Ectodermal cell (in vitro differentiated cells): ENCODE data around the gene SLC36A3.
"Not testable (repeated sequence)": the region's sequence is repeated elsewhere in the genome, so short reads cannot be mapped to it uniquely, and the experiment has no call there.

Experiments
- H3K27ac ChIP-seq: 2 replicates; pipeline ENCODE4 v1.7.0; 2013; ENCODE audit warnings: mild to moderate bottlenecking, low read depth, low read length; ENCODE audit not compliant: insufficient read depth, poor library complexity, severe bottlenecking
- H3K27me3 ChIP-seq: 2 replicates; pipeline ENCODE4 v1.7.0; 2013; ENCODE audit warnings: mild to moderate bottlenecking, low read length; ENCODE audit not compliant: insufficient read depth, control insufficient read depth, poor library complexity, severe bottlenecking
- H3K36me3 ChIP-seq: one replicate; pipeline ENCODE4 v1.7.0; 2013; ENCODE audit warnings: low read length; ENCODE audit not compliant: control insufficient read depth, insufficient read depth
- H3K4me1 ChIP-seq: one replicate; pipeline ENCODE4 v1.7.0; 2013; ENCODE audit warnings: low read length; ENCODE audit not compliant: control insufficient read depth, insufficient read depth
- H3K4me3 ChIP-seq: 2 replicates; pipeline ENCODE4 v1.7.0; 2013; ENCODE audit warnings: low read depth, low read length, control low read depth; ENCODE audit not compliant: insufficient read depth
- H3K9me3 ChIP-seq: 2 replicates; pipeline ENCODE4 v1.7.0; 2013; ENCODE audit warnings: mild to moderate bottlenecking, low read length, moderate library complexity; ENCODE audit not compliant: control insufficient read depth
- whole genome bisulfite sequencing, 2 experiments: methylation state at CpG; one replicate each; pipeline ENCODE4 v1.1.7; 2013; ENCODE audit warnings: missing lambda C conversion rate in 2 of 2; 5-methylcytosine and 5-hydroxymethylcytosine counted together

The SLC36A3 gene

DNA sequence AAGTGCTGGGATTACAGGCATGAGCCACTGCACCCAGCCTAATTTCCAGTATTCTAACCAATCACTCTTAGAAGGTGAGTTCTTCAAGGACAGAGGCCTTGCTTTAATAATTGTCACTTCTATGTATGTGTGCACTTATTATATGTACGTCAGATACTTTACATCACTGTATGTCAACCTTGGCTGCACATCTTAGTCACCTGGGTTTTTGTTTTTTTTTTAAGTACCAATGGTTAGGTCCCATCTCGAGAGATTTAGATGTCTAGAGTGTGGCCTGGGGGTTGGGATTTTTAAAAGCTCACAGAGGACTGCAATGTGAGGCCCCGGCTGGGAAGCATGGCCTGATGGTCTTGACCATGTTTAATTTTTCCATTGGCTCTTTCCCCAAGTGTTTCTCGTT is 60.4 kb downstream of the SLC36A3 start:
- no peaks in the 10 kb centered on the region for H3K9me3 ChIP-seq
- 90 to 92% methylated on average over 4 of the region's 4 CpGs for WGBS, 2 experiments
- H3K4me1 ChIP-seq, result no peaks in the 10 kb centered on the region
- no peak overlapping the region for H3K4me3 ChIP-seq
- H3K27ac ChIP-seq, result no peak overlapping the region
- H3K36me3 ChIP-seq, result no peaks in the 10 kb centered on the region
- H3K27me3 ChIP-seq, result no peaks in the 10 kb centered on the region

- Histone ChIP-seq H3K36me3 (no peaks in the 10 kb centered on the region), H3K27ac (no peak overlapping the region), H3K27me3 (no peaks in the 10 kb centered on the region), H3K4me3 (no peak overlapping the region), H3K4me1 (no peaks in the 10 kb centered on the region), H3K9me3 (no peaks in the 10 kb centered on the region)
- 93 to 95% methylated on average over 2 of the region's 2 CpGs for WGBS, 2 experiments
Measured at GRCh38 chr5:151240924-151241635, 62.5 kb downstream of the SLC36A3 start.

DNA sequence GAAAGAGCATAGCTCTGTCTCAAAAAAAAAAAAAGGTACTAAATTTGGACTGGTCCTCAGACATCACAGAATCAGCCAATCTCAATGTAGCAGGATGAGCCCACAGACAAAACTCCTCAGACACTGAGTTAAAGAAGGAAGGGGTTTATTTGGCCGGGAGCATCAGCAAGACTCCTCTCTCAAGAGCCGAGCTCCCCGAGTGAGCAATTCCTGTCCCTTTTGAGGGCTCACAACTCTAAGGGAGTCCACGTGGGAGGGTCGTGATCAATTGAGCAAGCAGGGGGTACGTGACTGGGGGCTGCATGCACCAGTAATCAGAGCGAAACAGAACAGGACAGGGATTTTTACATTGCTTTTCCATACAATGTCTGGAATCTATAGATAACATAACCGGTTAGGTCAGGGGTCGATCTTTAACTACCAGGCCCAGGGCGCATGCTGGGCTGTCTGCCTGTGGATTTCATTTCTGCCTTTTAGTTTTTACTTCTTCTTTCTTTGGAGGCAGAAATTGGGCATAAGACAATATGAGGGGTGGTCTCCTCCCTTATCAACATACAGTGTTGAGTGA is 63.2 kb downstream of the SLC36A3 start:
- H3K27ac ChIP-seq, H3K9me3 ChIP-seq, H3K36me3 ChIP-seq, H3K27me3 ChIP-seq, H3K4me1 ChIP-seq, H3K4me3 ChIP-seq: not testable (repeated sequence)
- 92 to 93% methylated on average over 10 of the region's 10 CpGs for WGBS, 2 experiments

DNA sequence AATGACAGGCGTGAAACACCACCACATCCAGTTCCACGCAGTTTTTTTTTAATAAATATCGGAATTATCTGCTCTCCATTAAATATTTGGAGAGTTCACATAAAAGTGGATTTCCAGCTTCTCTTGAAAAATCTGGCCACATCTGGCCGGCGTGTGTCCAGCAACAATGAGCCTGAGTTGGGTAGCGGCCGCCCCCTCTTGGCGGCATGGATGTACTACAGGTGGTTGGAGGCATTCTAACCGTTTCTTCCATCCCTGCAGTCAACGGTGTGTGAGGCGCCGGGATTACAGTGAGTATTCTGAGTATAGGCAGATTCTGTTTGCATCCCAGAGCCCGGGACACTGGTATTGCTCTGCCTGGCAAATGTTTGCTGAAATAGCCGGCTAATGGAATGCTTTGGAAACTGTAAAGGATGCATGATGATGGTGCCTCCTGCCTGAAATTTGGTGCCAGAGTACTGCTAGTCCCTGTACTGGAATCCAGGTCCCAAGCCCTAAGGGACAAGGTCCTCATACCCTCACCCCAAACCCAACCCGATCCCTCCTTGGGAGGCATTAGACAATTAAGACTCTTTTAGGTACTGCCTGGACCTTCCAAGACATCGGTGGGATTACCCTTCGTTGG is 64.2 kb downstream of the SLC36A3 start:
- Histone ChIP-seq H3K4me1 (no peaks in the 10 kb centered on the region), H3K27me3 (no peaks in the 10 kb centered on the region), H3K9me3 (no peaks in the 10 kb centered on the region), H3K4me3 (no peak overlapping the region), H3K36me3 (no peaks in the 10 kb centered on the region), H3K27ac (no peak overlapping the region)
- 36 to 37% methylated on average over 17 of the region's 17 CpGs for WGBS, 2 experiments

DNA sequence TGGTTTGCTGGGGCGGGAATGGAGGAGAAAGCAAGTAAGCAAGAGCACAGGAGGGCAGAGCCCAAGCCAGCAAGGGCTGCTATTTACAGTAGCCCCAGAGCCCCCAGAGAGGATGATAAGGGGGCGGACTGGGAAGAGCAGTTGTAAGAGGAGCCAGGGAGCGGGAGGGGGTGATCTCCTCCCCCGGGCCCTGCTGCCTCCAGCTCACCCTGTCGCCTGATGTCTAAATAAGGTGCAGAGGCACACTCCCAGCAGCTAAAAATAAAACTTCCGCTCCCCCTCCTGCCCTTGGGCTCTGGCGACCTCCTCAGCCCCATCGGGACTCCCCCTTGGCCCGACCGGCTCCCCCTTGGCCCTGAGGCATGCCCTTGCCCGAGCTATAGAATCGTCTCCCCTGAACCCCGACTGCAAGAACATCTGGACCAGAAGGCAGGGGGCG is 65.2 kb downstream of the SLC36A3 start:
- H3K4me1 ChIP-seq, result no peaks in the 10 kb centered on the region
- H3K9me3 ChIP-seq, result no peaks in the 10 kb centered on the region
- H3K4me3 ChIP-seq, result no peak overlapping the region
- no peaks in the 10 kb centered on the region for H3K36me3 ChIP-seq
- H3K27me3 ChIP-seq, result no peaks in the 10 kb centered on the region
- 72 to 74% methylated on average over 14 of the region's 14 CpGs for WGBS, 2 experiments
- no peak overlapping the region for H3K27ac ChIP-seq

- WGBS, 2 experiments, result 96 to 97% methylated on average over 7 of the region's 7 CpGs
- Histone ChIP-seq H3K27me3 (no peaks in the 10 kb centered on the region), H3K9me3 (no peaks in the 10 kb centered on the region), H3K4me1 (no peaks in the 10 kb centered on the region), H3K4me3 (no peak overlapping the region), H3K36me3 (no peaks in the 10 kb centered on the region), H3K27ac (no peak overlapping the region)
Measured at GRCh38 chr5:151237685-151238084, 65.9 kb downstream of the SLC36A3 start.

DNA sequence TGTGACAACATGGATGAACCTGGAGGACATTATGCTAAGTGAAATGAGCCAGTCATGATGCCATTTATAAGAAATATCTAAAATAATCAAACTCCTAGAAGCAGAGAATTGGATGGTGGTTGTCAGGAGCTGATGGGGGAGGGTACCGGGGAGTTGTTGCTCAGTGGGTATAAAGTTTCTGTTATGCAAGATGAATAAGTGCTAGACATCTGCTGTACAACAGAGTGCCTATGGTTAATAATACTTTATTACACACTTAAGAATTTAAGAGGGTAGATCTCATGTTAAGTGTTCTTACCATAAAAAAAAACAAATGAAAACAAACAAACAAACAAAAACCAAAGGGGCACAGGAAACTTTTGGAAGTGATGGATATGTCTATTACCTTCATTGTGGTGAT is 66.7 kb downstream of the SLC36A3 start:
- H3K27me3 ChIP-seq, result no peaks in the 10 kb centered on the region
- H3K36me3 ChIP-seq, result no peaks in the 10 kb centered on the region

GRCh38 chr5:151235239-151235571 is 68.4 kb downstream of the SLC36A3 start:
- not testable (repeated sequence) for H3K4me1 ChIP-seq, H3K27me3 ChIP-seq, H3K4me3 ChIP-seq, H3K9me3 ChIP-seq, H3K36me3 ChIP-seq, H3K27ac ChIP-seq
- WGBS, 2 experiments, result 89 to 94% methylated on average over 6 of the region's 6 CpGs

More for the DNA sequence above, 66.7 kb downstream of the SLC36A3 start:
- H3K4me3 ChIP-seq, result no peak overlapping the region
- no peaks in the 10 kb centered on the region for H3K9me3 ChIP-seq
- H3K27ac ChIP-seq, result no peak overlapping the region
- H3K4me1 ChIP-seq, result no peaks in the 10 kb centered on the region
- WGBS, 2 experiments, result 83 to 90% methylated on average over 1 of the region's 1 CpG

GRCh38 chr5:151234476-151235238 is 68.9 kb downstream of the SLC36A3 start:
- H3K4me3 ChIP-seq, result no peak overlapping the region

GRCh38 chr5:151233616-151234085 is 69.9 kb downstream of the SLC36A3 start:
- no peak overlapping the region for H3K27ac ChIP-seq
- H3K4me1 ChIP-seq, result no peaks in the 10 kb centered on the region
- WGBS, 2 experiments, result 93% methylated on average over 8 of the region's 8 CpGs
- H3K27me3 ChIP-seq, result no peaks in the 10 kb centered on the region
- H3K4me3 ChIP-seq, result no peak overlapping the region
- no peaks in the 10 kb centered on the region for H3K9me3 ChIP-seq
- H3K36me3 ChIP-seq, result no peaks in the 10 kb centered on the region

More at GRCh38 chr5:151234476-151235238, 68.9 kb downstream of the SLC36A3 start:
- no peaks in the 10 kb centered on the region for H3K4me1 ChIP-seq
- no peaks in the 10 kb centered on the region for H3K9me3 ChIP-seq
- H3K36me3 ChIP-seq, result no peaks in the 10 kb centered on the region
- WGBS, 2 experiments, result 87 to 89% methylated on average over 17 of the region's 17 CpGs
- H3K27me3 ChIP-seq, result no peaks in the 10 kb centered on the region
- H3K27ac ChIP-seq, result no peak overlapping the region
